ENCODE results near the gene ZSCAN16.
A peak's percentile ranks its signal among the peaks of the same experiment; 100 is the strongest.

Gene ZSCAN16

GRCh38 chr6:28134015-28134414 is 9.6 kb downstream of the ZSCAN16 start:
- peak; percentile 66 for DNase-seq (ENCODE audit: low read depth)

- DNase-seq (ENCODE audit: low read depth): no peak
Observed at GRCh38 chr6:28134716-28135115, 10.3 kb downstream of the ZSCAN16 start.

GRCh38 chr6:28135393-28135792 is 11.0 kb downstream of the ZSCAN16 start:
- no peak for DNase-seq (ENCODE audit: low read depth)

GRCh38 chr6:28136585-28137504 is 12.4 kb downstream of the ZSCAN16 start:
- peak; percentile 93 for DNase-seq (ENCODE audit: low read depth)

- peak; percentile 59 for DNase-seq (ENCODE audit: low read depth)
Observed at GRCh38 chr6:28137505-28137981, 13.1 kb downstream of the ZSCAN16 start.

- DNase-seq (ENCODE audit: low read depth): no peak
Observed at GRCh38 chr6:28139860-28140543, 15.6 kb downstream of the ZSCAN16 start.

- DNase-seq (ENCODE audit: low read depth): no peak
Observed at GRCh38 chr6:28140616-28141015, 16.2 kb downstream of the ZSCAN16 start.

- peak; percentile 85 for DNase-seq (ENCODE audit: low read depth)
Observed at GRCh38 chr6:28141500-28142329, 17.3 kb downstream of the ZSCAN16 start, which contains the start of gene ZKSCAN8. Gene ZKSCAN8, plus strand, starts transcription at chr6:28141883. Its CDS starts 6,525 bp downstream, at chr6:28148408.

GRCh38 chr6:28142446-28142845 is 18.0 kb downstream of the ZSCAN16 start:
- peak; percentile 38 for DNase-seq (ENCODE audit: low read depth)

GRCh38 chr6:28145231-28145630 is 20.8 kb downstream of the ZSCAN16 start:
- DNase-seq (ENCODE audit: low read depth): peak; percentile 6

- no peak for DNase-seq (ENCODE audit: low read depth)
Observed at GRCh38 chr6:28152531-28152930, 28.1 kb downstream of the ZSCAN16 start.

GRCh38 chr6:28153546-28153945 is 29.1 kb downstream of the ZSCAN16 start:
- DNase-seq (ENCODE audit: low read depth): no peak

- DNase-seq (ENCODE audit: low read depth): no peak
Observed at GRCh38 chr6:28154357-28154756, 29.9 kb downstream of the ZSCAN16 start.

- DNase-seq (ENCODE audit: low read depth): no peak
Observed at GRCh38 chr6:28158318-28158717, 33.9 kb downstream of the ZSCAN16 start.

GRCh38 chr6:28159029-28159607 is 34.7 kb downstream of the ZSCAN16 start:
- no peak for DNase-seq (ENCODE audit: low read depth)

GRCh38 chr6:28160233-28160632 is 35.8 kb downstream of the ZSCAN16 start:
- peak; percentile 44 for DNase-seq (ENCODE audit: low read depth)

- peak; percentile 73 for DNase-seq (ENCODE audit: low read depth)
Observed at GRCh38 chr6:28161410-28162079, 37.1 kb downstream of the ZSCAN16 start.

GRCh38 chr6:28165563-28165962 is 41.2 kb downstream of the ZSCAN16 start:
- no peak for DNase-seq (ENCODE audit: low read depth)

- DNase-seq (ENCODE audit: low read depth): peak; percentile 99
Observed at GRCh38 chr6:28167068-28167467, 42.7 kb downstream of the ZSCAN16 start.

- peak; percentile 11 for DNase-seq (ENCODE audit: low read depth)
Observed at GRCh38 chr6:28167926-28168325, 43.5 kb downstream of the ZSCAN16 start.

GRCh38 chr6:28171271-28171670 is 46.9 kb downstream of the ZSCAN16 start:
- DNase-seq (ENCODE audit: low read depth): no peak

Measured in EH (cell line).